ENCODE measurements around the gene ASPSCR1. TPM values are rescaled to one million over a fixed set of nuclear protein-coding genes. Genes with fewer than 3 reads are reported as not detected.

Gene ASPSCR1
- total RNA-seq, 2 experiments from 2014 or later: 27.0 to 33.7 TPM

DNA sequence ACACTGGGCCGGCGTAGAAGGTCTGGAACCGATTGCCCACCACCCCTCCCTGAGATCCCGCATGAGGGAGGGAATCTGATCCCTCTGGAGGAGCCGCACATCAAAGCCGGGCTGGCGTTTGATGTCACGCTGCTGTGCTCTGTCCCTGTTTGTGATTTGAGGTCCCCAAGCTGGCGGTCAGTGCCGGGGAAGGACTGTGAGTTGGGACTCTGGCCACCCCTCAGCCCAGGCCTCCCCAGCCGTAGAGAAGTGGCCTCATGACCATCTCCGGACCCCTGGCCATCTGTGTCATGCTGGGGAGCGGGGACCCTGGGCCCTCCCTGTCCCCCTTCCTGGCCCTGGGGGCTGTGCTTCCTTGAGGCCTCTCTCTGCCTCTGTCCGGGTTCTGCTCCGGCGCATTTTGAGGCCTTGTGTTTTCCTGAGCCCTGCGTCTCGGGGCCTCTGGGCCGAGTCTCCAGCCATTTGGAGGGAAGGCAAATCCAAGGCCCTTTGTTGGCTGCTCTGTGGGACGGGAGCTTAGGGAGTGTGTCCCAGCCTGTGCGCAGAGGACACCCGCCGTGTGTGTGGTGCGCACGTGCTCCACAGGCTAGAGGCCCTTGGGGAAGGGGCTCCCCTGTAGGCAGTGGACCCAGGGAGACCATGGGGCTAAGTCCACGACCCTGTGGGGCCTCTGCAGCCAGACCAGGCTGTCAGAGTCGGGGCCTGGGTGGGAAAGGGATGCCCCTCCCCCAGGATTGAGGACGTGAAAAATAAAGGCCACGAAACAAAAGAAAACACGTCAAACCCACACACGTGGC is 15.1 kb downstream of the ASPSCR1 start:
- ChIA-PET POLR2A (no interaction called here), CTCF (no interaction called here)
- H3K36me3 Mint-ChIP-seq (ENCODE audit: low read depth): no peaks in the 10 kb centered on the region
- no peak for ATAC-seq
- no peak overlapping the region for H3K27ac Mint-ChIP-seq
- DNase-seq: no peak
- no peak overlapping the region for H3K4me3 Mint-ChIP-seq
- H3K9me3 Mint-ChIP-seq (ENCODE audit: insufficient read depth): no peaks in the 10 kb centered on the region
- H3K4me1 Mint-ChIP-seq (ENCODE audit: low read depth): no peaks in the 10 kb centered on the region
- no peaks in the 10 kb centered on the region for H3K27me3 Mint-ChIP-seq (ENCODE audit: low read depth)

DNA sequence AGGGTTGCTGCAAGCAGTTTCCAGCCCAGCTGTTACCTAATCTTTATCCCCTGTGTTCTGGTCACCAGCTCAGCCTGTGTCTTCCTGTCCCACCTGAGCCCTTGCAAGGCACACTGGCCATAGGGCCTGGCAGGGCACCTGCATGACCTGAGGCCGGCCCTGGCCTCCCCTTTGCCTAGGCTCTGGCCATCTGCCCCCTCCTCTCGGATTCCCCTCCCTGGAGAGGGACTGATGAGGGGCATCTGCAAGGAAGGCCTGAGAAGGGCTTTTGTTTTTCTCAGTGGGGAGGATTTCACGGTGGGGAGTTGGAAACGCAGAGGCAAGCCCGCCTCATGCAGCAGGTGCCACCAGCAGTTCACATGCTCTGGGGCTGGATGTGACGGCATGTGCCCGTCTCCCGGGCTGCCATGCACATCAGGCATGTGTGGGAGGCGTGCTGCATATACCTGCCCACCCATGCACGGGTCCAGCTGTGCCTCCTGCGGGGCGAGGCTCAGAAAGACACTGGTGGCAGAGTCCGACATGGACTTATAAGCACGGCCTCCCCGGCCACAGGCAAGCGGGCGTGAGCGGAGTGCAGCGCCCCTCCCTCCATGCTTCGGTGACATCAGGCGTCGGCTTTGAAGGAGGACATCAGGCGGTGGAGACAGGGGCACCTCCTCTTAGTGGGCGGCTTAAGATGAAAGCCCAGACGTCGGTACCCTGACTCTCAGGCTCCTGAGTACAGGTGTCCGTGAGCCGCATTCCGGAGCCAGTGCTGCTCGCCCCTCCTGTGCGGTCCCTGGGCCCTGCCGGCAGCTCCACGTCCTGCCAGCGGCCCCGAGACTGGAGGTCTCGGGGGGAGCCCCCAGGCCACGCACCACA is 16.5 kb downstream of the ASPSCR1 start:
- Mint-ChIP-seq H3K27ac (no peak overlapping the region), H3K4me3 (no peak overlapping the region)
- DNase-seq: no peak

DNA sequence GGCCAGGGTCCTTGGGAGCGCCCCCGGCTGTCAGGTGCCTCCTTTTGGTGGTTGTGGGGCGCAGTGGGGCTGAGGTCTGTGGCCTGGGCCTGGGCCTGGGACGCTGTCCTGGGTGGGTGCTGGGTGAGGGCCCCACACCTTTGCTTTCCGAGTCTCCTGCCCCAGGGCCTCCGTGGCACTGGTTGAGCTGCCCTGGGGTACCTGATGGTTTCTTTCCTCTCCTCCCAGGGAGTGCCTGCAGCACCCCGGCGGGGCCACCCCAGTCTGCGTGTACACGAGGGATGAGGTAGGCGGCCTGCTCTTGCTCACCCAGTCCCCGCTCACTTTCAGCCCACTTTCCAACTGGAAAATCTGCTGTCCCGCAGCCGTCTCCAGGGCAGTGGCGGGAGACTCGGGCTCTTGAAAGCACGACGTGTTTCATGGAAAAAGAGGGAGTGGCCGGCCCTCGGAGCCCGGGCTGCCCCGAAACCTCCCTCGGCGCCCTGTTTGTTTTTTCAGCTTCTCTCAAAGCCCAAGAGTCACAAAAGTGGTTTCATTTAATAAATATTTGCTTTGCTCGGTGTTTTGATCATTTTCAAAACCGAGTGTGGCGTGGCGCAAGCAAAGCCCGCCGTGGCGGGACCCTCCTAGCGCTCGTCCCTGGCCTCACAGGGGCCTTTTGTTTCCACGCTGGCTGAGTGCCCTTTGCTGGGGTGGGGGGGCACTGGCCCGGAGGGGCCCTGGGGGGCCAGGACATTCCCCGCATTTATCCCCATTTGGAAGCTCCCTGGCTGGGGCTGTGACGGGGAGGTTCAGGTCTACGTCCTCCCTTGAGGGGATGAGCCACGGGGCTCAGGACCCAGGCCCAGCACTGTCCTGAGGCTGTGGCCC is 17.4 kb downstream of the ASPSCR1 start:
- H3K9me3 Mint-ChIP-seq (ENCODE audit: insufficient read depth): no peaks in the 10 kb centered on the region
- no peak overlapping the region for H3K27ac Mint-ChIP-seq
- H3K36me3 Mint-ChIP-seq (ENCODE audit: low read depth): no peaks in the 10 kb centered on the region
- H3K27me3 Mint-ChIP-seq (ENCODE audit: low read depth): no peaks in the 10 kb centered on the region
- ATAC-seq: no peak
- ChIA-PET CTCF (interaction anchor here (1.0 kb wide), 1 partner anchor 35 kb away, joined by 3 read pairs; no protein-coding TSS in a partner anchor), POLR2A (no interaction called here)
- no peak overlapping the region for H3K4me3 Mint-ChIP-seq
- no peaks in the 10 kb centered on the region for H3K4me1 Mint-ChIP-seq (ENCODE audit: low read depth)
- DNase-seq: no peak

More for the DNA sequence above, 16.5 kb downstream of the ASPSCR1 start:
- Mint-ChIP-seq H3K36me3 (ENCODE audit: low read depth) (no peaks in the 10 kb centered on the region), H3K27me3 (ENCODE audit: low read depth) (no peaks in the 10 kb centered on the region), H3K9me3 (ENCODE audit: insufficient read depth) (no peaks in the 10 kb centered on the region), H3K4me1 (ENCODE audit: low read depth) (no peaks in the 10 kb centered on the region)
- ChIA-PET CTCF (no interaction called here), POLR2A (no interaction called here)
- ATAC-seq: no peak

DNA sequence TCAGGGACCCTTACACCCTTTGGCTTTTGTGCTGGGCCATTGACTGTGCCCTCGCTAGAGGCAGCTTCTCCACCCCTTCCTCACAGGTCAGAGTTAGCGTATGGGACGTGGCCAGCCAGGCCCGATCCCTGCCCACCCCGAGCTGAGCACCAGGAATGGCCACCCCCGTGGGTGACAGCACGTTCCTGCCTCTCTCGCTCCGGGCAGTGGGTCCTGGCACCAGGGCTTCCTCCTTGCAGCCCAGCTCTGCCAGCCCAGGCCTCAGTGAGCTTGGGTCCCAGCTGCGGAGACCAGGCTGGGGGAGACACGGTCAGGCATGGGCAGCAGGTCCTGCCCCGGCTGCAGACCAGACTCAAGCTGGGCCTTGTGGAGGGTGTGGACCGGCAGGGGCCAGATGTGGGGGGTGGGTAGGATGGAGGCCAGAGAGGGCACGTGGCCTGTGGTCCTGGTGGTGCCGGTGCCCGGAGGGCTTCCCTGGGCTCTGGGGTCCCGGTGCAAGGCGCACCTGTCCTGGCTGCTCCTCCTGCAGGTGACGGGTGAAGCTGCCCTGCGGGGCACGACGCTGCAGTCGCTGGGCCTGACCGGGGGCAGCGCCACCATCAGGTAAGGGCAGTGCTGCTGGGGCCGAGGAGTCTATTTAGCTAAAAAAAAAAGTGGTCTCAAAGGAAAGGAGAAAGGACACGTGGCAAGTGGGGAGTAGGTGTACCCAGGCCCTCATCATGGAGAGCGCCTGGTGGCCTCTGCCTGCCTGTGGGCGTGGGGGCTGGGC is 18.2 kb downstream of the ASPSCR1 start:
- ChIA-PET POLR2A (no interaction called here), CTCF (interaction anchor here (1.0 kb wide), 1 partner anchor 36 kb away, joined by 3 read pairs; no protein-coding TSS in a partner anchor)
- H3K36me3 Mint-ChIP-seq (ENCODE audit: low read depth): no peaks in the 10 kb centered on the region
- H3K4me1 Mint-ChIP-seq (ENCODE audit: low read depth): no peaks in the 10 kb centered on the region
- no peak for ATAC-seq
- no peak overlapping the region for H3K27ac Mint-ChIP-seq
- no peak for DNase-seq
- H3K27me3 Mint-ChIP-seq (ENCODE audit: low read depth): no peaks in the 10 kb centered on the region
- no peak overlapping the region for H3K4me3 Mint-ChIP-seq
- H3K9me3 Mint-ChIP-seq (ENCODE audit: insufficient read depth): no peaks in the 10 kb centered on the region

DNA sequence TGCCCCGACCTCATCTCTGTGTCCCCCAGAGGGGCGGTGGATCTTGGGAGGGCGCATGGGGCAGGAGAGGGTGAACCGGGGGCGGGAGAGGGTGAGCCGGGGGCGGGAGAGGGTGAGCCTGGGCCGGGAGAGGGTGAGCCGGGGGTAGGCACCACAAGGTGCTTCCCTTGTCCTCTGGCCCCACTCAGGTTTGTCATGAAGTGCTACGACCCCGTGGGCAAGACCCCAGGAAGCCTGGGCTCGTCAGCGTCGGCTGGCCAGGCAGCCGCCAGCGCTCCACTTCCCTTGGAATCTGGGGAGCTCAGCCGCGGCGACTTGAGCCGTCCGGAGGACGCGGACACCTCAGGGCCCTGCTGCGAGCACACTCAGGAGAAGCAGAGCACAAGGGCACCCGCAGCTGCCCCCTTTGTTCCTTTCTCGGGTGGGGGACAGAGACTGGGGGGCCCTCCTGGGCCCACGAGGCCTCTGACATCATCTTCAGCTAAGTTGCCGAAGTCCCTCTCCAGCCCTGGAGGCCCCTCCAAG is 18.9 kb downstream of the ASPSCR1 start:
- H3K36me3 Mint-ChIP-seq (ENCODE audit: low read depth): no peaks in the 10 kb centered on the region
- H3K27ac Mint-ChIP-seq: no peak overlapping the region
- no peaks in the 10 kb centered on the region for H3K27me3 Mint-ChIP-seq (ENCODE audit: low read depth)
- no peaks in the 10 kb centered on the region for H3K9me3 Mint-ChIP-seq (ENCODE audit: insufficient read depth)
- H3K4me1 Mint-ChIP-seq (ENCODE audit: low read depth): no peaks in the 10 kb centered on the region
- ChIA-PET CTCF (no interaction called here), POLR2A (interaction anchor here (1.1 kb wide), 1 partner anchor 26 kb away, joined by 3 read pairs; no protein-coding TSS in a partner anchor)
- DNase-seq: no peak
- no peak for ATAC-seq
- no peak overlapping the region for H3K4me3 Mint-ChIP-seq

DNA sequence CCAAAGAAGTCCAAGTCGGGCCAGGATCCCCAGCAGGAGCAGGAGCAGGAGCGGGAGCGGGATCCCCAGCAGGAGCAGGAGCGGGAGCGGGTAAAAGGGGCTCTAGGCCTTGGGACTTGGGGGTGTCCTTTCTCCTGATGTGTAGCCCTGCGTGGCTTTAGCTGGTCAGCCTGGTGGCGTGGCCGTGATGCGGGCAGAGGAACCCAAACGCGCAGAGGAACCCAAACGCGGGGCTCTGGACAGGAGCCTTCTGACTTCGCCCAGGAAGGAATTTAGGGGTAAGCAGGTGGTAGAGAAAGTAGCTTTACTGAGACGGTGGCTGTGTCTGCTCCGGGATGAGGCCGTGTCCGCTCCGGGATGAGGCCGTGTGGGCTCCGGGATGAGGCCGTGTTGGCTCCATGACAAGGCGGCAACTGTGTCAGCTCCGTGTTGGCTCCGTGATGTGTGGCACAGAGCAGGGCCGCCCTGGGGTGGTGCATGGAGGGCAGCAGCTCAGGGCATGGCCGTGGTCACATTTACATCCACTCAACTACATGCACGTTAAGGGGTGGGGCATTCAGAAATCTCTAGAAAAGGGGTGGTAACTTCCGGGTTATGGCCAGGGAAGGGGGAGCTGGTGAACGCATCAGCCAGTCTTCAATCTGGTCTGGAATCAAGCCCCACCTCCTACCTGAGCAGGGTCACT is 19.5 kb downstream of the ASPSCR1 start:
- CTCF ChIA-PET: no interaction called here
- no peaks in the 10 kb centered on the region for H3K36me3 Mint-ChIP-seq (ENCODE audit: low read depth)
- ATAC-seq (no peak), DNase-seq (no peak)
- H3K9me3 Mint-ChIP-seq (ENCODE audit: insufficient read depth): no peaks in the 10 kb centered on the region
- no peaks in the 10 kb centered on the region for H3K4me1 Mint-ChIP-seq (ENCODE audit: low read depth)
- no peak overlapping the region for H3K27ac Mint-ChIP-seq
- POLR2A ChIA-PET: interaction anchor here (1.1 kb wide), 1 partner anchor 25 kb away, joined by 3 read pairs; no protein-coding TSS in a partner anchor
- H3K4me3 Mint-ChIP-seq: no peak overlapping the region
- no peaks in the 10 kb centered on the region for H3K27me3 Mint-ChIP-seq (ENCODE audit: low read depth)

DNA sequence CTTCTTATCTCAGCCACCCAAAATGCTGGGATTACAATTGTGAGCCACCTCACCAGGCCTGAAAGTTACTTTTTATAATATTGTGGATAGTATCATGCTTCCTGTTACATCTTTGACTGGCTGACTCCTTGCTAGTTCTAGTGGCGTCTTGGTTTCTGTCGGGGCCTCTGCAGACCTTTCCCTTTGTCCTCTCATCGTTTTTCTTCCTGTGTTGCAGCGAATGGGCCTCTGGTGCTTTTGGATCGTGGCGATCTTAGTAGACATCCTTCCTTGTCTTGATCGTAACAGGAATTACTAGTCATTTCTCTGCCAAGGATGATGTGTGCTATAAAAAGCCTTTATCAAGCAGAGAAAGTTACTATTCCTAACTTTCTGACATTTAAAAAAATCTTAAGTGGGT is 20.8 kb downstream of the ASPSCR1 start:
- ChIA-PET CTCF (no interaction called here), POLR2A (no interaction called here)
- ATAC-seq (no peak), DNase-seq (no peak)
- H3K4me1 Mint-ChIP-seq (ENCODE audit: low read depth): no peaks in the 10 kb centered on the region
- no peaks in the 10 kb centered on the region for H3K36me3 Mint-ChIP-seq (ENCODE audit: low read depth)
- no peaks in the 10 kb centered on the region for H3K27me3 Mint-ChIP-seq (ENCODE audit: low read depth)
- H3K4me3 Mint-ChIP-seq: no peak overlapping the region
- no peak overlapping the region for H3K27ac Mint-ChIP-seq
- no peaks in the 10 kb centered on the region for H3K9me3 Mint-ChIP-seq (ENCODE audit: insufficient read depth)

DNA sequence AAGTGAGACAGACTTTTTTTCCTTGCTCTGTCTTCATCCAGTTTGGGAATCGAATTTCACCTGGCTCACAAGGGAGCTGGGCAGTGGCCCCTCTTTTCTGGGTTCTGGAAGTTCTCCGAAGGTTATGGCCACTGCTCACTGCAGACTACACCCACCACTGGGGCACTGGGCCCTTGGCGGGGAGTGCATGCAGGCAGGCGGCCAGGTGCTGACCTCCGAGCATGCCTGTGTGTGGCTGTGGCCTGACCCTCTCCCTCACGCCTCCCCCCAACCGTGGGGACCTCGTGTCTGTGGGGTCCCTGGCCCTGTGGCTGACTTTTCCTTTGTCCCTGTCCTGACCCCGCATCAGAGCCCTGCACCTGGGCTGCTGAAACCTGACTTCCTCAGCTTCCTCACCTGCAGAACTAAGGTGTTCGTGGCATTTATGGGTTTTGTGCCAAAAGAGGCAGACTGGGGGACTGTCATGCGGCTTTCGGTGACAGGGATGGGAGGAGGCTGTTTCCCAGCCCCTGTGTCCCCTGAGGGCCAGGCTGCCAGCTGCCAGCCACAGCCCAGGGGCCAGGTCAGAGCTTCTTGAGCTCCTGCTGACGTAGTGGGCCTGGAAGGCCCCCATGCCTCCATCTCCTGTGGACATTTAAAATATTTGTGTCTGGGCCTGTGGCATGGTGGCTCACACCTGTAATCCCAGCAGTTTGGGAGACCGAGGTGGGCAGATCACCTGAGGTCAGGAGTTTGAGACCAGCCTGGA is 21.4 kb downstream of the ASPSCR1 start:
- DNase-seq (no peak), ATAC-seq (no peak)
- ChIA-PET CTCF (no interaction called here), POLR2A (interaction anchor here (0.6 kb wide), 1 partner anchor 44 kb away, joined by 4 read pairs; no protein-coding TSS in a partner anchor)
- Mint-ChIP-seq H3K4me3 (no peak overlapping the region), H3K27me3 (ENCODE audit: low read depth) (no peaks in the 10 kb centered on the region), H3K9me3 (ENCODE audit: insufficient read depth) (no peaks in the 10 kb centered on the region), H3K27ac (no peak overlapping the region), H3K36me3 (ENCODE audit: low read depth) (no peaks in the 10 kb centered on the region), H3K4me1 (ENCODE audit: low read depth) (no peaks in the 10 kb centered on the region)

DNA sequence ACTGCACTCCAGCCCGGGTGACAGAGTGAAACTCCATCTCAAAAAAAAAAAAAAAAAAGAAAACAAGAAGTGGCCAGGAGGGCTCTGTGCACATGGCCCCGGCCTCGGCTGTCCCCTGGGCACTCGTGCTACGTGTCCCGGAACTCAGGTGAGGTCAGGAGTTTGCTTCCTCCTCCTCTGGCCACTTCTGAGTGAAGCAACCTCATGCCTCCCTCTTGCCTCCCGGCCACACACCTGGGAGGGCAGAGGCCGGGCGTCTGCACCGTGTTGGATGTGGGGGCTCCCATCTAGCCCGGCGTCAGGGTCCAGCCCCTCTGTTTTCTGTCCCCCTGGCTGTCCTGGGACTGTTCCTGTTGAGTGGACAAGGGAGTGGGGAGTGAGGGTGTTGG is 22.2 kb downstream of the ASPSCR1 start:
- DNase-seq (no peak), ATAC-seq (no peak)
- CTCF ChIA-PET: no interaction called here
- Mint-ChIP-seq H3K27me3 (ENCODE audit: low read depth) (no peaks in the 10 kb centered on the region), H3K9me3 (ENCODE audit: insufficient read depth) (no peaks in the 10 kb centered on the region), H3K27ac (no peak overlapping the region), H3K4me1 (ENCODE audit: low read depth) (no peaks in the 10 kb centered on the region), H3K4me3 (no peak overlapping the region), H3K36me3 (ENCODE audit: low read depth) (no peaks in the 10 kb centered on the region)
- POLR2A ChIA-PET: no interaction called here

DNA sequence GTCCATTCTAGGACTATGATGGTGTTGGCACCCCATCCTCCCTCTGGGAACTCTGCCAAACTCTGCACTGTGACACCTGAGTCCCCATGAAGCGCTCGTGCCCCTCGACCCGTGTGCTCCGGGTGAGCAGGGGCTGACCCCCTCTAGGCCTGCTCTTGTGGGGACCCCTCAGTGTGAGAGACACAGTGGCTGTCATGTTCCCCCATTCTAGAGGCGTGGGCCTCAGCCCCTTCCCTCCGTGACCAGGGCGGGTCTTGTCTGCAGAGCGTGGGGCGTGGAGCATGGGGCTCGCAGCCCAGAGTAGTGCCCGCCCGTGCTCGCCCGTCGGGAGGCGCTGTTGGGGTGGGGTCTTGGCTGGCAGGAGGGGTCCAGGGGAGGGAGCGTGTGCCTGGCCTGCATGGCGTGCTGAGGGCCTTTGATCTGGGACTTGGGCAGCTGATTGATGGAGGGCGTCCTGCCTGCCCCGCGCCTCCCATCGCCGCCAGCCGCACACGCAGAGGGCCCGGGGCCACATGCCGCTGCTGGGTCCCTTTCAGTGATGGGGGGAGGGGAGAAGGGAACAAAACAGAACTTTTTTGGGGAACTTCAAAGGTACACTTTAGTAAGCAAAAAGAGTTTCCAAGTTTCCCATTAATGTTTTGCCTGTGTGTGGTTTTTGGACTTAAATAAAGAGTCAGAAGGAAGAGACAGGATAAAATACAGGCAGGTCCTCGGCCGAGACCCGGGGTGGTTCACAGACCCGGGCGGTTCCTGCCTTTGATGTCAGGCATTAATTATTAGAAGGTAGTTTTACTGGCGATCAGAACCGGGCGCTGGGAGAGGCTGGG is 22.8 kb downstream of the ASPSCR1 start:
- Mint-ChIP-seq H3K9me3 (ENCODE audit: insufficient read depth) (no peaks in the 10 kb centered on the region), H3K27ac (no peak overlapping the region), H3K4me3 (no peak overlapping the region), H3K27me3 (ENCODE audit: low read depth) (no peaks in the 10 kb centered on the region), H3K36me3 (ENCODE audit: low read depth) (no peaks in the 10 kb centered on the region), H3K4me1 (ENCODE audit: low read depth) (no peaks in the 10 kb centered on the region)
- DNase-seq: no peak
- ChIA-PET CTCF (no interaction called here), POLR2A (no interaction called here)
- ATAC-seq: no peak
